HepG2 (cell line): ENCODE results near the gene PRR12. TPM values are rescaled to one million over a fixed set of nuclear protein-coding genes. Genes with fewer than 3 reads are reported as not detected.

ENCODE experiments used
- FOXO1 ChIP-seq: sonication (generic); formaldehyde crosslinking; IDR thresholded peaks from 2 replicates; pipeline ENCODE4 v1.4.0; 2020; ENCODE audit warnings: missing genetic modification reagents
- FOXP1 ChIP-seq, 2 experiments: fragments of 450-650 bp in 1 of 2; IDR thresholded peaks; 2 replicates each; pipeline ENCODE4 v1.6.1; 2017 to 2018; ENCODE audit warnings: antibody characterized with exemption in 1 of 2
- GATAD1 ChIP-seq: IDR thresholded peaks from 2 replicates; pipeline ENCODE4 v1.6.1; 2016; ENCODE audit warnings: missing genetic modification reagents, missing compliant biosample characterization
- KLF15 ChIP-seq: sonication (generic); formaldehyde crosslinking; IDR thresholded peaks from 2 replicates; pipeline ENCODE4 v1.8.1; 2023; ENCODE audit warnings: borderline replicate concordance, mild to moderate bottlenecking, inconsistent platforms, missing genetic modification reagents, mixed read lengths
- KMT2A ChIP-seq: sonication (generic); formaldehyde crosslinking; IDR thresholded peaks from 2 replicates; pipeline ENCODE4 v1.4.0; 2020; ENCODE audit warnings: missing genetic modification reagents
- POLR2A ChIP-seq, 2 experiments: IDR thresholded peaks; 2 replicates each; pipeline ENCODE4 v1.6.1; 2011; ENCODE audit warnings: low read depth in 2 of 2, low read length in 2 of 2, mild to moderate bottlenecking in 1 of 2, moderate library complexity in 1 of 2; ENCODE audit not compliant: insufficient read depth in 1 of 2
- POLR2AphosphoS5 ChIP-seq: IDR thresholded peaks from 2 replicates; pipeline ENCODE4 v1.6.1; 2012; ENCODE audit warnings: low read depth, low read length
- WIZ ChIP-seq: sonication (generic); formaldehyde crosslinking; IDR thresholded peaks from 2 replicates; pipeline ENCODE4 v1.5.1; 2020; ENCODE audit warnings: mild to moderate bottlenecking, missing genetic modification reagents
- ZNF138 ChIP-seq: sonication (generic); formaldehyde crosslinking; IDR thresholded peaks from 2 replicates; pipeline ENCODE4 v1.5.0; 2020; ENCODE audit warnings: mild to moderate bottlenecking, low read depth, missing genetic modification reagents
- ZNF292 ChIP-seq: sonication (generic); formaldehyde crosslinking; IDR thresholded peaks from 2 replicates; pipeline ENCODE4 v1.8.1; 2022; ENCODE audit warnings: mild to moderate bottlenecking, low read depth, missing genetic modification reagents, borderline replicate concordance
- ZNF431 ChIP-seq: sonication (generic); formaldehyde crosslinking; IDR thresholded peaks from 2 replicates; pipeline ENCODE4 v1.9.0; 2022; ENCODE audit warnings: missing genetic modification reagents, low read depth, mild to moderate bottlenecking, borderline replicate concordance
- ZNF678 ChIP-seq: sonication (generic); formaldehyde crosslinking; IDR thresholded peaks from 2 replicates; pipeline ENCODE4 v1.4.0; 2020; ENCODE audit warnings: mild to moderate bottlenecking, missing genetic modification reagents
- ZNF777 ChIP-seq: sonication (generic); formaldehyde crosslinking; IDR thresholded peaks from 2 replicates; pipeline ENCODE4 v1.4.0; 2020; ENCODE audit warnings: missing genetic modification reagents
- ZNF781 ChIP-seq: sonication (generic); formaldehyde crosslinking; IDR thresholded peaks from 2 replicates; pipeline ENCODE4 v1.5.1; 2020; ENCODE audit warnings: borderline replicate concordance, mild to moderate bottlenecking, missing genetic modification reagents; ENCODE audit errors: not compliant biosample characterization
- polyA plus RNA-seq, 8 experiments: library from polyadenylated mRNA; depleted of rRNA in 3 of 8; stranded (reverse) in 7 of 8; unstranded in 1 of 8; fragments of >200 nt; fragmentation: Illumina TruSeq in 4 of 8; extraction: Trizol in 4 of 8; gene quantifications; 2 replicates each; pipeline versions ENCODE4 v1.2.1 to v1.2.3, GENCODE V29; 2011 to 2016; ENCODE audit warnings: low read depth in 4 of 8, missing spikeins in 1 of 8, mixed read lengths in 1 of 8; ENCODE audit not compliant: insufficient read depth in 1 of 8
- total RNA-seq, 5 experiments: library from RNA; depleted of rRNA; stranded (reverse); fragments of >200 nt; fragmentation: Illumina TruSeq; extraction: Trizol; gene quantifications; 2 replicates each; pipeline ENCODE4 v1.2.3, GENCODE V29; 2016; ENCODE audit warnings: low read depth in 1 of 5
- TF ChIP-seq, protein P1 (sequence below), 2 experiments: sonication (generic) in 1 of 2; formaldehyde crosslinking in 1 of 2; IDR thresholded peaks; 2 replicates each; pipeline versions ENCODE4 v1.4.0 to v1.6.1; 2016 to 2020; ENCODE audit warnings: borderline replicate concordance in 1 of 2, low read depth in 1 of 2, mild to moderate bottlenecking in 1 of 2, missing genetic modification reagents in 1 of 2
- TF ChIP-seq, protein P2 (sequence below): sonication (generic); formaldehyde crosslinking; IDR thresholded peaks from 2 replicates; pipeline ENCODE4 v1.5.0; 2020; ENCODE audit warnings: mild to moderate bottlenecking, missing genetic modification reagents, borderline replicate concordance
- TF ChIP-seq, protein P3 (sequence below): sonication (generic); formaldehyde crosslinking; IDR thresholded peaks from 2 replicates; pipeline ENCODE4 v1.4.0; 2020; ENCODE audit warnings: low read depth, mild to moderate bottlenecking, missing genetic modification reagents
- TF ChIP-seq, protein P4 (sequence below): sonication (generic); formaldehyde crosslinking; IDR thresholded peaks from 2 replicates; pipeline ENCODE4 v1.4.0; 2020; ENCODE audit warnings: missing genetic modification reagents
- TF ChIP-seq, protein P5 (sequence below): IDR thresholded peaks from 2 replicates; pipeline ENCODE4 v1.6.1; 2016; ENCODE audit warnings: missing biosample characterization, missing genetic modification reagents, low read depth

The PRR12 gene
- total and polyA plus RNA-seq, 2 of the 13 experiments (the other 11 are each of a cell fraction or from before 2014, with no cell fraction given): 0.62 to 1.5 TPM

DNA sequence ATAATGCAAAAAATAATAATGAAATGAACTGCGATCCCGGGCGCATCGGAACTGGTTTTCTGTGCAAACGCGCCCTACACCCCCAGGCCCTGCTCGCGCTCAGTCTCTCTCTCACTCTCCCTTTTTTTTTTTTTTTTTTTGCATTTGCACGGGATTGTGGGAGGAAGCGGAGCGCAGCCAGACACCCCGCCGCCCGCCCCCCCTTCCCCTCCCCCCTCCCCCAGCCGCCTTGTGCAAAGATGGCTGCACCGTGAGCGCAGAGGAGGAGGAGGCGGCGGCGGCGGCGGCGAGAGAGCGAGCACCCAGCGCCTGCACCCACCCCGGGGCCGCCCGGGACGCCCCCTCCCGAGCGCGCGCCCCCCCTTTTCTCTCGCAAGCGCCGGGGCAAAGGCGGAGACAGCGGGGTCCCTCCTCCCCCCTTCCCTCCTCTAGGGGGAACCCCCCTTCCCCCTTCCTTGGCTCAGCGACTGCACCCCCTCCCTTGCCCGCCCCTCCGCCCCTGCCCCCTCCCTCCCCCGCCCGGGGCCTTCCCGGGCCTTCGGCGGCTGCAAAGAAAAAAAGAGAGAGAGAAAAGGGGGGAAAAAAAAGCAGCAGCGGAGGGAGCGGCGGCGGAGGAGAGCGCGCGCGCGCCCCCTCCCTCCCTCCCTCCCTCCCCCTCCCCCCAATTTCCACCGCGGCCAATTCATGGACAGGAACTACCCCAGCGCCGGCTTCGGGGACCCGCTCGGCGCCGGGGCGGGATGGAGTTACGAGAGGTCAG is at the start of gene PRR12 (continued):
- TF ChIP-seq GATAD1 (CRISPR knock-in tag): no peak
- TF ChIP-seq ZNF678 (CRISPR knock-in tag): no peak
- TF ChIP-seq, protein P1, sequence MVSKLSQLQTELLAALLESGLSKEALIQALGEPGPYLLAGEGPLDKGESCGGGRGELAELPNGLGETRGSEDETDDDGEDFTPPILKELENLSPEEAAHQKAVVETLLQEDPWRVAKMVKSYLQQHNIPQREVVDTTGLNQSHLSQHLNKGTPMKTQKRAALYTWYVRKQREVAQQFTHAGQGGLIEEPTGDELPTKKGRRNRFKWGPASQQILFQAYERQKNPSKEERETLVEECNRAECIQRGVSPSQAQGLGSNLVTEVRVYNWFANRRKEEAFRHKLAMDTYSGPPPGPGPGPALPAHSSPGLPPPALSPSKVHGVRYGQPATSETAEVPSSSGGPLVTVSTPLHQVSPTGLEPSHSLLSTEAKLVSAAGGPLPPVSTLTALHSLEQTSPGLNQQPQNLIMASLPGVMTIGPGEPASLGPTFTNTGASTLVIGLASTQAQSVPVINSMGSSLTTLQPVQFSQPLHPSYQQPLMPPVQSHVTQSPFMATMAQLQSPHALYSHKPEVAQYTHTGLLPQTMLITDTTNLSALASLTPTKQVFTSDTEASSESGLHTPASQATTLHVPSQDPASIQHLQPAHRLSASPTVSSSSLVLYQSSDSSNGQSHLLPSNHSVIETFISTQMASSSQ (IDR thresholded peaks at IDR 0.05; ENCODE audit: low read depth): no peak
- TF ChIP-seq, protein P1 (CRISPR knock-in tag; IDR thresholded peaks at IDR 0.05; ENCODE audit: borderline replicate concordance): no peak
- TF ChIP-seq POLR2A (IDR thresholded peaks at IDR 0.05; ENCODE audit: insufficient read depth in 1 of 2, low read depth in 2 of 2, low read length in 2 of 2): peak in 1 of 2 experiments; percentile 71; a peak in 2 of 4 replicates
- TF ChIP-seq, protein P2, sequence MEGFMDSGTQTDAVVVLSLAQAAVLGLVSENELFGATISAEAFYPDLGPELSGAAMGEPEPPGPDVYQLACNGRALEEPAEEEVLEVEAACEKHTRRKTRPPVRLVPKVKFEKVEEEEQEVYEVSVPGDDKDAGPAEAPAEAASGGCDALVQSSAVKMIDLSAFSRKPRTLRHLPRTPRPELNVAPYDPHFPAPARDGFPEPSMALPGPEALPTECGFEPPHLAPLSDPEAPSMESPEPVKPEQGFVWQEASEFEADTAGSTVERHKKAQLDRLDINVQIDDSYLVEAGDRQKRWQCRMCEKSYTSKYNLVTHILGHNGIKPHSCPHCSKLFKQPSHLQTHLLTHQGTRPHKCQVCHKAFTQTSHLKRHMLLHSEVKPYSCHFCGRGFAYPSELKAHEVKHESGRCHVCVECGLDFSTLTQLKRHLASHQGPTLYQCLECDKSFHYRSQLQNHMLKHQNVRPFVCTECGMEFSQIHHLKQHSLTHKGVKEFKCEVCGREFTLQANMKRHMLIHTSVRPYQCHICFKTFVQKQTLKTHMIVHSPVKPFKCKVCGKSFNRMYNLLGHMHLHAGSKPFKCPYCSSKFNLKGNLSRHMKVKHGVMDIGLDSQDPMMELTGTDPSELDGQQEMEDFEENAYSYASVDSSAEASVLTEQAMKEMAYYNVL: no peak
- TF ChIP-seq POLR2AphosphoS5: peak; percentile 71
- no peak for TF ChIP-seq ZNF431 (CRISPR knock-in tag)
- no peak for TF ChIP-seq KLF15
- TF ChIP-seq KMT2A (CRISPR knock-in tag): 0 out of 2 replicates have a peak, but pooled peaks have one; percentile 3
- TF ChIP-seq WIZ (CRISPR knock-in tag): 0 out of 2 replicates have a peak, but pooled peaks have one; percentile 4
- 0 out of 2 replicates have a peak, but pooled peaks have one; percentile 16 for TF ChIP-seq FOXO1
- TF ChIP-seq ZNF292 (CRISPR knock-in tag): no peak
- TF ChIP-seq, protein P3, sequence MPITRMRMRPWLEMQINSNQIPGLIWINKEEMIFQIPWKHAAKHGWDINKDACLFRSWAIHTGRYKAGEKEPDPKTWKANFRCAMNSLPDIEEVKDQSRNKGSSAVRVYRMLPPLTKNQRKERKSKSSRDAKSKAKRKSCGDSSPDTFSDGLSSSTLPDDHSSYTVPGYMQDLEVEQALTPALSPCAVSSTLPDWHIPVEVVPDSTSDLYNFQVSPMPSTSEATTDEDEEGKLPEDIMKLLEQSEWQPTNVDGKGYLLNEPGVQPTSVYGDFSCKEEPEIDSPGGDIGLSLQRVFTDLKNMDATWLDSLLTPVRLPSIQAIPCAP (CRISPR knock-in tag): no peak
- TF ChIP-seq, protein P4, sequence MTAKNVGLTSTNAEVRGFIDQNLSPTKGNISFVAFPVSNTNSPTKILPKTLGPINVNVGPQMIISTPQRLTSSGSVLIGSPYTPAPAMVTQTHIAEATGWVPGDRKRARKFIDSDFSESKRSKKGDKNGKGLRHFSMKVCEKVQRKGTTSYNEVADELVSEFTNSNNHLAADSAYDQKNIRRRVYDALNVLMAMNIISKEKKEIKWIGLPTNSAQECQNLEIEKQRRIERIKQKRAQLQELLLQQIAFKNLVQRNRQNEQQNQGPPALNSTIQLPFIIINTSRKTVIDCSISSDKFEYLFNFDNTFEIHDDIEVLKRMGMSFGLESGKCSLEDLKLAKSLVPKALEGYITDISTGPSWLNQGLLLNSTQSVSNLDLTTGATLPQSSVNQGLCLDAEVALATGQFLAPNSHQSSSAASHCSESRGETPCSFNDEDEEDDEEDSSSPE (CRISPR knock-in tag): peak; percentile 2; the same call in 1 of the 2 replicates
- TF ChIP-seq, protein P5, sequence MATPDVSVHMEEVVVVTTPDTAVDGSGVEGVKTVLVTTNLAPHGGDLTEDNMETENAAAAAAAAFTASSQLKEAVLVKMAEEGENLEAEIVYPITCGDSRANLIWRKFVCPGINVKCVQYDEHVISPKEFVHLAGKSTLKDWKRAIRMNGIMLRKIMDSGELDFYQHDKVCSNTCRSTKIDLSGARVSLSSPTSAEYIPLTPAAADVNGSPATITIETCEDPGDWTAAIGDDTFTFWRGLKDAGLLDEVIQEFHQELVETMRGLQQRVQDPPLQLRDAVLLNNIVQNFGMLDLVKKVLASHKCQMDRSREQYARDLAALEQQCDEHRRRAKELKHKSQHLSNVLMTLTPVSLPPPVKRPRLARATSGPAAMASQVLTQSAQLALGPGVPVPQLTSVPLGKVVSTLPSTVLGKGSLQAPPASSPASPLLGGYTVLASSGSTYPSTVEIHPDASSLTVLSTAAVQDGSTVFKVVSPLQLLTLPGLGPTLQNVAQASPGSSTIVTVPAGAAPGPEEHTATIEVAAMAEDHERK (CRISPR knock-in tag): no peak
- no peak for TF ChIP-seq ZNF777 (CRISPR knock-in tag)
- TF ChIP-seq ZNF138: no peak
- no peak for TF ChIP-seq ZNF781 (CRISPR knock-in tag)
- no peak for TF ChIP-seq FOXP1 (IDR thresholded peaks at IDR 0.05)
- TF ChIP-seq FOXP1 (CRISPR knock-in tag; IDR thresholded peaks at IDR 0.05): no peak
